Upper lobe of left lung (tissue), 4 donors: Measurements from ENCODE around the gene ZNHIT2.

ENCODE experiments used
- CTCF ChIP-seq, 6 experiments: fragments of 450-650 bp in 4 of 6; fragments of 200-600 bp in 2 of 6; sonication (generic) in 2 of 6; IDR thresholded peaks; one replicate each; pipeline ENCODE4 v1.5.1; 2016 to 2019; ENCODE audit warnings: antibody characterized with exemption in 6 of 6
- POLR2AphosphoS5 ChIP-seq, 2 donors: sonication (generic); formaldehyde crosslinking; IDR thresholded peaks; one replicate each; pipeline ENCODE4 v1.5.1; 2017; ENCODE audit warnings: antibody characterized with exemption in 2 of 2

GRCh38 chr11:65111744-65112545 lies 5.6 kb downstream of the ZNHIT2 start, which contains the start of gene TM7SF2:
- TF ChIP-seq CTCF (IDR thresholded peaks at IDR 0.05) = no peak
- peak in 1 of 2 donors; percentile 92 for TF ChIP-seq POLR2AphosphoS5 (IDR thresholded peaks at IDR 0.05)
